C4-2B (cell line): Measurements from ENCODE around the gene DVL2.
A peak's percentile ranks its signal among the peaks of the same experiment; 100 is the strongest.

Experiments used
- ZFX ChIP-seq: fragments of 450-650 bp; IDR thresholded peaks from 2 replicates; pipeline ENCODE4 v1.6.1; 2017
- TF ChIP-seq, protein P1 (sequence below): fragments of 450-650 bp; conservative IDR thresholded peaks from 2 replicates; pipeline ENCODE4 v1.5.1; 2017; ENCODE audit warnings: mild to moderate bottlenecking

DNA sequence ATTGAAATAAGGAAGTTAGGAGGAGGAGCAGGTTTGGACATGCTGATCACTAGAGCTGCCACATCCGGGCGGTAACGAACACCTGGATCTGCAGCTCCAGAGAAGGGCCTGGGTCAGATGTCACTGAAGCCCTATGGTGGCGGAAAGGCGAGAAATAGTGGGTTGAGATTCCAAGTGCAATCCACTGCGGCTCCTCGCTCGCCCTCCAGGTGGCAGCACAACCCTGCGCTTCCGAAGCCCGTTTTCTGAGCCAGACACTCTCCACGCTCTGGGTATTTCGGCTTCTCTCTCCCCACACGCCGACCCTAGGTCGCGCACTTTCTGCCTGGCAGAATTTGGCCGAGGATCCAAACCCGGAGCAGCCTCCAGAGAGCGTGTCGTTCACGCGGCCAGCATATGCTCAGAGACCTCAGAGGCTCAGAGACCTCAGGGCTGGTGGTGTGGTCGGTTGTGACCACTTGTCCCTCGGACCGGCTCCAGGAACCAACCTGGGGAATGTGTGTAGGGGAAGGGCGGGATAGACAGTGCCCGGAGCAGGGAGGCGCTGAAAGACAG, 46.3 kb upstream of the DVL2 start:
- TF ChIP-seq, protein P1, sequence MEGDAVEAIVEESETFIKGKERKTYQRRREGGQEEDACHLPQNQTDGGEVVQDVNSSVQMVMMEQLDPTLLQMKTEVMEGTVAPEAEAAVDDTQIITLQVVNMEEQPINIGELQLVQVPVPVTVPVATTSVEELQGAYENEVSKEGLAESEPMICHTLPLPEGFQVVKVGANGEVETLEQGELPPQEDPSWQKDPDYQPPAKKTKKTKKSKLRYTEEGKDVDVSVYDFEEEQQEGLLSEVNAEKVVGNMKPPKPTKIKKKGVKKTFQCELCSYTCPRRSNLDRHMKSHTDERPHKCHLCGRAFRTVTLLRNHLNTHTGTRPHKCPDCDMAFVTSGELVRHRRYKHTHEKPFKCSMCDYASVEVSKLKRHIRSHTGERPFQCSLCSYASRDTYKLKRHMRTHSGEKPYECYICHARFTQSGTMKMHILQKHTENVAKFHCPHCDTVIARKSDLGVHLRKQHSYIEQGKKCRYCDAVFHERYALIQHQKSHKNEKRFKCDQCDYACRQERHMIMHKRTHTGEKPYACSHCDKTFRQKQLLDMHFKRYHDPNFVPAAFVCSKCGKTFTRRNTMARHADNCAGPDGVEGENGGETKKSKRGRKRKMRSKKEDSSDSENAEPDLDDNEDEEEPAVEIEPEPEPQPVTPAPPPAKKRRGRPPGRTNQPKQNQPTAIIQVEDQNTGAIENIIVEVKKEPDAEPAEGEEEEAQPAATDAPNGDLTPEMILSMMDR, result peak; percentile 98
- no peak for TF ChIP-seq ZFX
